GM12892 (cell line): Measurements from ENCODE around the gene EEA1.

Source experiments
- POLR2AphosphoS5 ChIP-seq: IDR thresholded peaks from 2 replicates; pipeline ENCODE4 v1.6.1; 2011; ENCODE audit warnings: low read depth, low read length, control low read depth
- TAF1 ChIP-seq: IDR thresholded peaks from 2 replicates; pipeline ENCODE4 v1.6.1; 2011; ENCODE audit warnings: low read depth, mild to moderate bottlenecking, control low read depth, low read length, borderline replicate concordance

- no peak for TF ChIP-seq TAF1
- TF ChIP-seq POLR2AphosphoS5: no peak
These were observed 31.3 kb downstream of the EEA1 start for GRCh38 chr12:92897844-92898243.
